Uterus (tissue), 2 donors: ENCODE measurements around the gene MYPN.

ENCODE experiments used
- CTCF ChIP-seq, 4 experiments: fragments of 200-600 bp in 2 of 4; fragments of 450-650 bp in 2 of 4; sonication (generic) in 2 of 4; IDR thresholded peaks; one replicate each; pipeline ENCODE4 v1.5.1; 2016 to 2019; ENCODE audit warnings: antibody characterized with exemption in 4 of 4, mild to moderate bottlenecking in 2 of 4, moderate library complexity in 1 of 4
- POLR2A ChIP-seq, 2 donors: fragments of 450-650 bp; IDR thresholded peaks; one replicate each; pipeline ENCODE4 v1.6.1; 2016; ENCODE audit warnings: antibody characterized with exemption in 2 of 2, mild to moderate bottlenecking in 1 of 2, moderate library complexity in 1 of 2

GRCh38 chr10:68165643-68166042 is 56.4 kb downstream of the MYPN start:
- TF ChIP-seq CTCF (IDR thresholded peaks at IDR 0.05) (no peak), POLR2A (IDR thresholded peaks at IDR 0.05) (no peak)
